Thoracic aorta (tissue), 2 donors: ENCODE data around the gene GADD45GIP1. TPM values are rescaled to one million over a fixed set of nuclear protein-coding genes. Genes with fewer than 3 reads are reported as not detected.

Experiments
- ATAC-seq: fragments of 150-250 bp; one replicate; pipeline ENCODE4 v1.8.0; 2017; ENCODE audit warnings: low read depth; ENCODE audit not compliant: insufficient number of reproducible peaks, low FRiP score
- DNase-seq: peaks from one replicate; pipeline ENCODE4 v3.0.0-alpha.2; 2020; ENCODE audit warnings: low spot score
- H3K27ac ChIP-seq, 2 donors: fragments of 200-600 bp; sonication (generic); 1 replicate in 1 of 2; 2 replicates in 1 of 2; pipeline ENCODE4 v1.5.1; 2016; ENCODE audit warnings: mild to moderate bottlenecking in 2 of 2, moderate library complexity in 2 of 2
- H3K27me3 ChIP-seq: fragments of 200-600 bp; sonication (generic); replicated peaks from 2 replicates; pipeline ENCODE4 v1.6.0; 2016; ENCODE audit warnings: mild to moderate bottlenecking; ENCODE audit not compliant: insufficient read depth
- H3K36me3 ChIP-seq: fragments of 200-600 bp; sonication (generic); one replicate; pipeline ENCODE4 v1.5.1; 2016
- H3K4me1 ChIP-seq, 2 donors: fragments of 200-600 bp; sonication (generic); 1 replicate in 1 of 2; 2 replicates in 1 of 2; pipeline versions ENCODE4 v1.5.1 to v1.6.0; 2016; ENCODE audit warnings: low read depth in 2 of 2, mild to moderate bottlenecking in 1 of 2; ENCODE audit not compliant: control insufficient read depth in 1 of 2
- H3K4me3 ChIP-seq: fragments of 200-600 bp; sonication (generic); 2 replicates; pipeline ENCODE4 v1.5.1; 2016; ENCODE audit warnings: mild to moderate bottlenecking
- H3K9me3 ChIP-seq: fragments of 200-600 bp; sonication (generic); 2 replicates; pipeline ENCODE4 v1.5.1; 2016
- CTCF ChIP-seq: fragments of 200-600 bp; sonication (generic); IDR thresholded peaks from one replicate; pipeline ENCODE4 v1.5.1; 2019; ENCODE audit warnings: antibody characterized with exemption
- total RNA-seq, 2 donors: library from RNA; depleted of rRNA; stranded (reverse); fragments of >200 nt; gene quantifications; one replicate each; pipeline versions ENCODE4 v1.1.0 to v1.2.3, GENCODE V29; 2016

The GADD45GIP1 gene
- total RNA-seq, 2 donors from 2014 or later = 30.2 to 42.8 TPM

- Histone ChIP-seq H3K36me3 (peaks cover 50% of the 10 kb centered on the region), H3K9me3 (no peaks in the 10 kb centered on the region), H3K27me3 (no peaks in the 10 kb centered on the region), H3K27ac (no peak overlapping the region), H3K4me3 (no peak overlapping the region), H3K4me1 (peaks cover 28 to 35% of the 10 kb centered on the region in 2 donors)
- no peak for TF ChIP-seq CTCF
- ATAC-seq (no peak), DNase-seq (no peak)
Observed at GRCh38 chr19:12943437-12944044, 13.5 kb downstream of the GADD45GIP1 start.

- no peak for ATAC-seq
- DNase-seq = no peak
- Histone ChIP-seq H3K36me3 (peaks cover 38% of the 10 kb centered on the region), H3K27me3 (no peaks in the 10 kb centered on the region), H3K4me1 (peaks cover 23 to 29% of the 10 kb centered on the region in 2 donors), H3K27ac (peak overlapping the region in 1 of 2 donors; percentile 10), H3K4me3 (peak overlapping the region; percentile 93), H3K9me3 (no peaks in the 10 kb centered on the region)
- no peak for TF ChIP-seq CTCF
Observed at GRCh38 chr19:12940897-12941296, 16.1 kb downstream of the GADD45GIP1 start.

- no peaks in the 10 kb centered on the region for H3K9me3 ChIP-seq
- no peak for TF ChIP-seq CTCF
- no peak for ATAC-seq
- H3K4me3 ChIP-seq = peak overlapping the region; percentile 93
- DNase-seq = no peak
- peaks cover 23 to 29% of the 10 kb centered on the region in 2 donors for H3K4me1 ChIP-seq
- H3K27me3 ChIP-seq = no peaks in the 10 kb centered on the region
- H3K36me3 ChIP-seq = peaks cover 38% of the 10 kb centered on the region
- H3K27ac ChIP-seq = peak overlapping the region; percentile 83 to 94
Observed at GRCh38 chr19:12939975-12940423, 17.0 kb downstream of the GADD45GIP1 start.

- H3K4me1 ChIP-seq = peaks cover 23 to 29% of the 10 kb centered on the region in 2 donors
- peak overlapping the region; percentile 83 to 94 for H3K27ac ChIP-seq
- H3K36me3 ChIP-seq = peaks cover 30% of the 10 kb centered on the region
- DNase-seq (no peak), ATAC-seq (no peak)
- H3K27me3 ChIP-seq = no peaks in the 10 kb centered on the region
- no peak for TF ChIP-seq CTCF
- no peaks in the 10 kb centered on the region for H3K9me3 ChIP-seq
- H3K4me3 ChIP-seq = peak overlapping the region; percentile 93
Observed at GRCh38 chr19:12938779-12939601, 18.0 kb downstream of the GADD45GIP1 start.
